Upper lobe of right lung (tissue), 1 donor: ENCODE results near the gene TBCEL. TPM values are rescaled to one million over a fixed set of nuclear protein-coding genes. Genes with fewer than 3 reads are reported as not detected.

Experiments used
- ATAC-seq: fragments of 200-7000 bp; cut with Tn5 transposase; one replicate; pipeline ENCODE4 v1.9.1; 2020; ENCODE audit warnings: mild to moderate bottlenecking, moderate library complexity
- DNase-seq: peaks from one replicate; pipeline ENCODE4 v3.0.0-alpha.2; 2020
- H3K27ac ChIP-seq: fragments of 200-600 bp; one replicate; pipeline ENCODE4 v1.8.0; 2022
- H3K27me3 ChIP-seq: fragments of 200-600 bp; one replicate; pipeline ENCODE4 v1.8.0; 2022; ENCODE audit warnings: mild to moderate bottlenecking
- H3K36me3 ChIP-seq: fragments of 200-600 bp; one replicate; pipeline ENCODE4 v1.8.0; 2022
- H3K4me1 ChIP-seq: fragments of 200-600 bp; one replicate; pipeline ENCODE4 v1.8.0; 2022
- H3K4me3 ChIP-seq: fragments of 200-600 bp; one replicate; pipeline ENCODE4 v1.8.0; 2022; ENCODE audit warnings: mild to moderate bottlenecking
- H3K9me3 ChIP-seq: fragments of 200-600 bp; one replicate; pipeline ENCODE4 v1.8.0; 2022
- intact Hi-C: fragments of 100-400 bp; cut with DNase I; formaldehyde crosslinking; loops from one replicate; pipeline ENCODE4 v1.11.0; 2022
- total RNA-seq: library from RNA; stranded (reverse); fragmentation: NEBNext Ultra II Directional; extraction: Animal tissue kit (Norgen Biotek cat#: 25700); gene quantifications from one replicate; pipeline ENCODE4 v1.2.1, GENCODE V29; 2021
- TF ChIP-seq, protein P1 (sequence below): fragments of 200-600 bp; IDR thresholded peaks from one replicate; pipeline ENCODE4 v1.8.0; 2022; ENCODE audit warnings: antibody characterized with exemption
- donor health status: DM: no; HTN: yes; CAD: no; lungs with severe emphysema.

TBCEL gene
- total RNA-seq, 1 donor from 2014 or later: 41.1 TPM

- ATAC-seq: peak; percentile 86
- no peak overlapping the region for H3K27ac ChIP-seq
- H3K27me3 ChIP-seq: no peaks in the 10 kb centered on the region
- H3K36me3 ChIP-seq: peaks cover 15% of the 10 kb centered on the region
- H3K9me3 ChIP-seq: no peaks in the 10 kb centered on the region
- TF ChIP-seq, protein P1, sequence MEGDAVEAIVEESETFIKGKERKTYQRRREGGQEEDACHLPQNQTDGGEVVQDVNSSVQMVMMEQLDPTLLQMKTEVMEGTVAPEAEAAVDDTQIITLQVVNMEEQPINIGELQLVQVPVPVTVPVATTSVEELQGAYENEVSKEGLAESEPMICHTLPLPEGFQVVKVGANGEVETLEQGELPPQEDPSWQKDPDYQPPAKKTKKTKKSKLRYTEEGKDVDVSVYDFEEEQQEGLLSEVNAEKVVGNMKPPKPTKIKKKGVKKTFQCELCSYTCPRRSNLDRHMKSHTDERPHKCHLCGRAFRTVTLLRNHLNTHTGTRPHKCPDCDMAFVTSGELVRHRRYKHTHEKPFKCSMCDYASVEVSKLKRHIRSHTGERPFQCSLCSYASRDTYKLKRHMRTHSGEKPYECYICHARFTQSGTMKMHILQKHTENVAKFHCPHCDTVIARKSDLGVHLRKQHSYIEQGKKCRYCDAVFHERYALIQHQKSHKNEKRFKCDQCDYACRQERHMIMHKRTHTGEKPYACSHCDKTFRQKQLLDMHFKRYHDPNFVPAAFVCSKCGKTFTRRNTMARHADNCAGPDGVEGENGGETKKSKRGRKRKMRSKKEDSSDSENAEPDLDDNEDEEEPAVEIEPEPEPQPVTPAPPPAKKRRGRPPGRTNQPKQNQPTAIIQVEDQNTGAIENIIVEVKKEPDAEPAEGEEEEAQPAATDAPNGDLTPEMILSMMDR: no peak
- no peaks in the 10 kb centered on the region for H3K4me1 ChIP-seq
- DNase-seq: no peak
- H3K4me3 ChIP-seq: no peak overlapping the region
- intact Hi-C loops: no loop called here
Measured at GRCh38 chr11:121091492-121092152, 67.7 kb downstream of the TBCEL start.

DNA sequence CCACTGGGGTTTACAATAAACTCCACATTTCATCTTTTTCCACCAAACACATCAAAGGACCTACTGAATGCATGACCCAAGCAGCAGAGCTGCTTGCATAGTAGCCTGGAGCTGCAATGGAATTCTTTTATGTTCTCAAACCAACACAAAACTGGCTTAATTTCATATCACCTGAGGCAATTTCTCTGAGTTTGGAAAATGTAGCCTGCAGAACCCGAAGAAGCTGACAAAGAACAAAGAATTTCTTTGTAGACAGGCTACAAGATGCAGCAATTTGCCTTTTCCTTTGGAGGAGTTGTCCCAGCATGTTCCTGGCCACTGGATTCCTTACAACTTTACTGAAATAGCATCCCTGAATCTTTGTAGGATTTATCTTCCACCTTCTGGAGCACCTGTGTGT lies 71.7 kb downstream of the TBCEL start:
- no peak overlapping the region for H3K4me3 ChIP-seq
- DNase-seq (no peak), ATAC-seq (no peak)
- no peaks in the 10 kb centered on the region for H3K36me3 ChIP-seq
- TF ChIP-seq, protein P1: no peak
- H3K4me1 ChIP-seq: no peaks in the 10 kb centered on the region
- H3K9me3 ChIP-seq: no peaks in the 10 kb centered on the region
- intact Hi-C loops: no loop called here
- H3K27ac ChIP-seq: no peak overlapping the region
- no peaks in the 10 kb centered on the region for H3K27me3 ChIP-seq

GRCh38 chr11:121099364-121099763 lies 75.5 kb downstream of the TBCEL start:
- DNase-seq (no peak), ATAC-seq (no peak)
- Histone ChIP-seq H3K36me3 (no peaks in the 10 kb centered on the region), H3K4me3 (no peak overlapping the region), H3K4me1 (no peaks in the 10 kb centered on the region), H3K27ac (no peak overlapping the region), H3K27me3 (no peaks in the 10 kb centered on the region), H3K9me3 (no peaks in the 10 kb centered on the region)
- TF ChIP-seq, protein P1: no peak
- intact Hi-C loops: no loop called here

DNA sequence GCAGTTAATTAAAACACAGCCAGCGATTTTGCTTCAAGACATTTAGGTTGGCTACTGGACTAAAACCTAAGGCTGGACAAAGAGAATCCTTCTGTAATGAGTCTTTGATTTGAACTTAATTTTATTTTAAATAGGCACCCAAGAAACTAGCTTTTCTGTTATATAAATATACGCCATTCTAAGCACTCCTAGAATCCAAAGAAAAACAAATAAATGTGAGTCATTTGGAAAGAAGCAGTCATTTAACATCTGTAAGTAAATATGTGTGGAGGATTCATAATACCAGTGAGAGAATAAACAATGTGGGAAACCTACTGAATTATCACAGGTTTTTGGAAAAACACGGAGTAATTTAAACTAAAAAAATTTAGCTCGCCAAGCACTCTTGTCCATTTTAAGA lies 76.0 kb downstream of the TBCEL start:
- TF ChIP-seq, protein P1: no peak
- H3K9me3 ChIP-seq: no peaks in the 10 kb centered on the region
- no peak overlapping the region for H3K27ac ChIP-seq
- intact Hi-C loops: no loop called here
- ATAC-seq (no peak), DNase-seq (no peak)
- H3K27me3 ChIP-seq: no peaks in the 10 kb centered on the region
- H3K4me3 ChIP-seq: no peak overlapping the region
- H3K4me1 ChIP-seq: peaks cover 2% of the 10 kb centered on the region
- H3K36me3 ChIP-seq: no peaks in the 10 kb centered on the region

DNA sequence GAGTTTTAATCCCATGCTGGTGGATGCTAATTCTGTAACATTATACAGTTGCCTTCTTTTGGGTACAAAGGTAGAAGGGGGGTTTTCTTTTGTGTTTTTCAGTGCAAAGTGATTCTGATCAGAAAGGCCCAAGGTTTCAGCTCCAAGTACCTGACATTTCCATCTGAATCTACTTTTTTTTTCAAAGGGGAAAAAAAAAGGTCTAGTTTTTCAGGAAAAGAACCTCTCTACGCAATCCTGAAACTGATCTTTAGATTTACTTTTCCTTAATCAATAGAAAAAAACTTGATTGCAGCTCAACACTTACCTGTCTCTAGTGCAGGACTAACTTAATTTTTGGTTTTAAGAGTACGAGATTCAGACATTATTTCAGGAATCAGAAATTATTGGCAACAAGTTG lies 77.0 kb downstream of the TBCEL start, which contains the start of gene TECTA:
TECTA (plus strand) TSS at position 301 of the 400 bp plus-strand sequence. CDS start 1,423 bp downstream, outside the sequence.
- intact Hi-C loops: no loop called here
- no peak for ATAC-seq

More for the DNA sequence above, 77.0 kb downstream of the TBCEL start, which contains the start of gene TECTA:
- H3K9me3 ChIP-seq: no peaks in the 10 kb centered on the region
- peaks cover 13% of the 10 kb centered on the region for H3K4me1 ChIP-seq
- no peak for DNase-seq
- H3K27me3 ChIP-seq: no peaks in the 10 kb centered on the region
- H3K4me3 ChIP-seq: no peak within 1 kb of the TSS
- no peaks in the 10 kb centered on the region for H3K36me3 ChIP-seq
- TF ChIP-seq, protein P1: no peak
- no peak within 1 kb of the TSS for H3K27ac ChIP-seq
